HepG2 (cell line): ENCODE results near the gene ATP8A1.

Experiments used
- FOSL2 ChIP-seq: sonication (generic); formaldehyde crosslinking; IDR thresholded peaks from 2 replicates; pipeline ENCODE4 v1.4.0; 2020; ENCODE audit warnings: missing genetic modification reagents
- FOXM1 ChIP-seq: sonication (generic); formaldehyde crosslinking; IDR thresholded peaks from 2 replicates; pipeline ENCODE4 v1.5.0; 2020; ENCODE audit warnings: missing genetic modification reagents
- GRHL1 ChIP-seq: sonication (generic); formaldehyde crosslinking; conservative IDR thresholded peaks from 2 replicates; pipeline ENCODE4 v1.8.0; 2022; ENCODE audit warnings: missing genetic modification reagents
- ZNF337 ChIP-seq: sonication (generic); formaldehyde crosslinking; IDR thresholded peaks from 2 replicates; pipeline ENCODE4 v1.5.1; 2020; ENCODE audit warnings: missing genetic modification reagents, low read depth, mild to moderate bottlenecking, borderline replicate concordance
- ZSCAN31 ChIP-seq: sonication (generic); formaldehyde crosslinking; IDR thresholded peaks from 2 replicates; pipeline ENCODE4 v1.5.0; 2020; ENCODE audit warnings: low read depth, mild to moderate bottlenecking, missing genetic modification reagents
- TF ChIP-seq, protein P1 (sequence below): sonication (generic); formaldehyde crosslinking; IDR thresholded peaks from 2 replicates; pipeline ENCODE4 v1.5.0; 2020; ENCODE audit warnings: mild to moderate bottlenecking, missing genetic modification reagents, moderate library complexity

GRCh38 chr4:42568610-42569207 lies 88.2 kb downstream of the ATP8A1 start:
- TF ChIP-seq, protein P1, sequence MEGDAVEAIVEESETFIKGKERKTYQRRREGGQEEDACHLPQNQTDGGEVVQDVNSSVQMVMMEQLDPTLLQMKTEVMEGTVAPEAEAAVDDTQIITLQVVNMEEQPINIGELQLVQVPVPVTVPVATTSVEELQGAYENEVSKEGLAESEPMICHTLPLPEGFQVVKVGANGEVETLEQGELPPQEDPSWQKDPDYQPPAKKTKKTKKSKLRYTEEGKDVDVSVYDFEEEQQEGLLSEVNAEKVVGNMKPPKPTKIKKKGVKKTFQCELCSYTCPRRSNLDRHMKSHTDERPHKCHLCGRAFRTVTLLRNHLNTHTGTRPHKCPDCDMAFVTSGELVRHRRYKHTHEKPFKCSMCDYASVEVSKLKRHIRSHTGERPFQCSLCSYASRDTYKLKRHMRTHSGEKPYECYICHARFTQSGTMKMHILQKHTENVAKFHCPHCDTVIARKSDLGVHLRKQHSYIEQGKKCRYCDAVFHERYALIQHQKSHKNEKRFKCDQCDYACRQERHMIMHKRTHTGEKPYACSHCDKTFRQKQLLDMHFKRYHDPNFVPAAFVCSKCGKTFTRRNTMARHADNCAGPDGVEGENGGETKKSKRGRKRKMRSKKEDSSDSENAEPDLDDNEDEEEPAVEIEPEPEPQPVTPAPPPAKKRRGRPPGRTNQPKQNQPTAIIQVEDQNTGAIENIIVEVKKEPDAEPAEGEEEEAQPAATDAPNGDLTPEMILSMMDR (CRISPR knock-in tag) = peak; percentile 76
- TF ChIP-seq FOSL2 (CRISPR knock-in tag) (no peak), GRHL1 (CRISPR knock-in tag) (no peak), ZNF337 (no peak), ZSCAN31 (CRISPR knock-in tag) (no peak), FOXM1 (CRISPR knock-in tag) (no peak)
